ENCODE measurements around the gene CPLX1.

The CPLX1 gene

GRCh38 chr4:835148-836002 is 9.4 kb upstream of the CPLX1 start:
- no peak overlapping the region for H3K4me3 ChIP-seq (ENCODE audit: low read length)
- no peak for DNase-seq (ENCODE audit: low read depth, low spot score)

- no peak for DNase-seq (ENCODE audit: low read depth, low spot score)
- H3K4me3 ChIP-seq (ENCODE audit: low read length): no peak overlapping the region
Measured at GRCh38 chr4:834368-835147, 8.6 kb upstream of the CPLX1 start.

- H3K4me3 ChIP-seq (ENCODE audit: low read length): no peak overlapping the region
- DNase-seq (ENCODE audit: low read depth, low spot score): no peak
Measured at GRCh38 chr4:833731-834367, 7.9 kb upstream of the CPLX1 start.

- no peak overlapping the region for H3K4me3 ChIP-seq (ENCODE audit: low read length)
- no peak for DNase-seq (ENCODE audit: low read depth, low spot score)
Measured at GRCh38 chr4:833156-833555, 7.2 kb upstream of the CPLX1 start.

GRCh38 chr4:832536-832935 is 6.6 kb upstream of the CPLX1 start:
- no peak for DNase-seq (ENCODE audit: low read depth, low spot score)
- no peak overlapping the region for H3K4me3 ChIP-seq (ENCODE audit: low read length)

- no peak overlapping the region for H3K4me3 ChIP-seq (ENCODE audit: low read length)
- DNase-seq (ENCODE audit: low read depth, low spot score): no peak
Measured at GRCh38 chr4:832108-832507, 6.2 kb upstream of the CPLX1 start.

- no peak overlapping the region for H3K4me3 ChIP-seq (ENCODE audit: low read length)
- no peak for DNase-seq (ENCODE audit: low read depth, low spot score)
Measured at GRCh38 chr4:831483-831805, 5.5 kb upstream of the CPLX1 start.

GRCh38 chr4:830601-831482 is 4.9 kb upstream of the CPLX1 start:
- DNase-seq (ENCODE audit: low read depth, low spot score): no peak
- no peak overlapping the region for H3K4me3 ChIP-seq (ENCODE audit: low read length)

GRCh38 chr4:829761-830600 is 4.1 kb upstream of the CPLX1 start:
- no peak for DNase-seq (ENCODE audit: low read depth, low spot score)
- no peak overlapping the region for H3K4me3 ChIP-seq (ENCODE audit: low read length)

- no peak for DNase-seq (ENCODE audit: low read depth, low spot score)
- H3K4me3 ChIP-seq (ENCODE audit: low read length): no peak overlapping the region
Measured at GRCh38 chr4:829291-829690, 3.4 kb upstream of the CPLX1 start.

- no peak for DNase-seq (ENCODE audit: low read depth, low spot score)
- no peak overlapping the region for H3K4me3 ChIP-seq (ENCODE audit: low read length)
Measured at GRCh38 chr4:828641-829271, 2.8 kb upstream of the CPLX1 start.

- no peak overlapping the region for H3K4me3 ChIP-seq (ENCODE audit: low read length)
- no peak for DNase-seq (ENCODE audit: low read depth, low spot score)
Measured at GRCh38 chr4:827209-828081, 1.5 kb upstream of the CPLX1 start.

GRCh38 chr4:826508-827208 is 729 bp upstream of the CPLX1 start:
- DNase-seq (ENCODE audit: low read depth, low spot score): no peak
- no peak overlapping the region for H3K4me3 ChIP-seq (ENCODE audit: low read length)

GRCh38 chr4:825063-825970 is 612 bp downstream of the CPLX1 start:
- no peak overlapping the region for H3K4me3 ChIP-seq (ENCODE audit: low read length)
- no peak for DNase-seq (ENCODE audit: low read depth, low spot score)

GRCh38 chr4:824461-825062 is 1.4 kb downstream of the CPLX1 start:
- no peak overlapping the region for H3K4me3 ChIP-seq (ENCODE audit: low read length)
- DNase-seq (ENCODE audit: low read depth, low spot score): no peak
